ENCODE data around the gene MRTFA. TPM values are rescaled to one million over a fixed set of nuclear protein-coding genes. Genes with fewer than 3 reads are reported as not detected.
"Not testable (repeated sequence)": the region's sequence is repeated elsewhere in the genome, so short reads cannot be mapped to it uniquely, and the experiment has no call there.

Gene MRTFA
- total RNA-seq, 1 donor from 2014 or later, result 68.4 TPM

DNA sequence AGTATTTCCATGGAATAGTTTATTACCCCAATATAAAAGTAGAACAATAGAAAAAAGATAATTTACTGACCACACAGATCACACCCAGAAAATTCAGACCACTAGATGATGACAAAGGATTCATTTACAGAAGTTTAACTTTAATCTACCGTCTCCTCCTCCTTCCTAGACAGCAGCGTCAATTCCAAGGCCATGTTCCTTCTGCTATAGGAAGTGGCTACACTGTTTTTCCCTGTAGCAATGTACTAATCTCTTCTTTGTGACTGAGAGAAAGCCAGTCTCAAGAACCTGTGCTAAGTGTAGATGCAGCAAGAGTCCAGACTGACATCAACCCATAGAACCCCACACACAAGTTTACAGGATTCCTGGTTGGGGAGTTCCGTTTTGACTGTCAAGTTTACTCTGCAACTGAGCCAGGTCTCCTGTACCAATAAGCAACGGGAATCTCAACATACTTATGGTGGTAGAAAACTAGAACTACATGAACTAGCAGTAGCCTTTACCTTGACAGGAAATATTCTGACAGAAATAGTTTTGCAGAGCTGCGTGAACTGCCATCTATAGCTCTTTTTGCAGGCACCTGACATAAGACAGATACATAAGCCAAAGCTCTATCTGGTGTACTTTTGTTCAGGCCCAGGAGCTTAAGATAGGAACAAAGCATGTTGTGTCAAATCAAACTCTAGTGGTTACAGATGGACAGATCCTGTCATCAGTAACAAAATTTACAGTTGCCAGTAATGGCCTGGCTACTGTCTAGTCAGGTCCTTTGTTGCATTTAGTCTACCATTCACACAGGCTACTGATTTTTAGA is 42.9 kb downstream of the MRTFA start:
- H3K27ac Mint-ChIP-seq (ENCODE audit: unreplicated experiment), result no peak overlapping the region

GRCh38 chr22:40592352-40593113 is 44.0 kb downstream of the MRTFA start:
- no peak for DNase-seq (ENCODE audit: low spot score)
- Mint-ChIP-seq H3K27me3 (ENCODE audit: unreplicated experiment) (no peaks in the 10 kb centered on the region), H3K9me3 (ENCODE audit: unreplicated experiment) (no peaks in the 10 kb centered on the region), H3K4me1 (ENCODE audit: unreplicated experiment) (peaks cover 12% of the 10 kb centered on the region), H3K27ac (ENCODE audit: unreplicated experiment) (no peak overlapping the region), H3K4me3 (ENCODE audit: unreplicated experiment) (no peak overlapping the region), H3K36me3 (ENCODE audit: low read depth, unreplicated experiment) (no peaks in the 10 kb centered on the region)
- TF ChIP-seq CTCF (IDR thresholded peaks at IDR 0.05; ENCODE audit: unreplicated experiment), result no peak

More for the DNA sequence above, 42.9 kb downstream of the MRTFA start:
- no peak for DNase-seq (ENCODE audit: low spot score)
- Mint-ChIP-seq H3K4me3 (ENCODE audit: unreplicated experiment) (no peak overlapping the region), H3K9me3 (ENCODE audit: unreplicated experiment) (no peaks in the 10 kb centered on the region), H3K36me3 (ENCODE audit: low read depth, unreplicated experiment) (no peaks in the 10 kb centered on the region), H3K4me1 (ENCODE audit: unreplicated experiment) (peaks cover 16% of the 10 kb centered on the region), H3K27me3 (ENCODE audit: unreplicated experiment) (no peaks in the 10 kb centered on the region)
- no peak for TF ChIP-seq CTCF (IDR thresholded peaks at IDR 0.05; ENCODE audit: unreplicated experiment)

DNA sequence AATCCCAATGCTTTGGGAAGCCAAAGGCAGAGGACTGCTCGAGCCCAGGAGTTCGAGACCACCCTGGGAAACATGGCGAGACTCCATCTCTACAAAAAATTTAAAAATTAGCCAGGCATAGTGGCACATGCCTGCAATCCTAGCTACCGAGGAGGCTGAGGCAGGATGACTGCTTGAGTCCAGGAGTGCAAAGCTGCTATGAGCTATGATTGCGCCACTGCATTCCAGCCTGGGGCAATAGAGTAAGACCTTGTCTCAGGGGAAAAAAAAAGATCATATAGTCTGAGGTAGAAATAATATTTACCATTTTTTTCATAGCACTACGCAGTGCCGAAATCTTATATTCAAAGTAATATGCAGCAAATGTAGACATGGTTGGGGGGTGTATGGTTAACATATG is 47.8 kb downstream of the MRTFA start:
- Mint-ChIP-seq H3K36me3 (ENCODE audit: low read depth, unreplicated experiment) (peaks cover 7% of the 10 kb centered on the region), H3K9me3 (ENCODE audit: unreplicated experiment) (no peaks in the 10 kb centered on the region), H3K4me3 (ENCODE audit: unreplicated experiment) (no peak overlapping the region), H3K27me3 (ENCODE audit: unreplicated experiment) (no peaks in the 10 kb centered on the region), H3K27ac (ENCODE audit: unreplicated experiment) (no peak overlapping the region), H3K4me1 (ENCODE audit: unreplicated experiment) (peaks cover 8% of the 10 kb centered on the region)
- no peak for DNase-seq (ENCODE audit: low spot score)
- no peak for TF ChIP-seq CTCF (IDR thresholded peaks at IDR 0.05; ENCODE audit: unreplicated experiment)

- Mint-ChIP-seq H3K36me3 (ENCODE audit: low read depth, unreplicated experiment) (peaks cover 8% of the 10 kb centered on the region), H3K27me3 (ENCODE audit: unreplicated experiment) (no peaks in the 10 kb centered on the region), H3K9me3 (ENCODE audit: unreplicated experiment) (no peaks in the 10 kb centered on the region), H3K27ac (ENCODE audit: unreplicated experiment) (no peak overlapping the region), H3K4me1 (ENCODE audit: unreplicated experiment) (peaks cover 3% of the 10 kb centered on the region), H3K4me3 (ENCODE audit: unreplicated experiment) (no peak overlapping the region)
- TF ChIP-seq CTCF (IDR thresholded peaks at IDR 0.05; ENCODE audit: unreplicated experiment), result no peak
- DNase-seq (ENCODE audit: low spot score), result no peak
Observed at GRCh38 chr22:40586781-40587180, 49.7 kb downstream of the MRTFA start.

GRCh38 chr22:40585310-40585751 is 51.2 kb downstream of the MRTFA start:
- Mint-ChIP-seq H3K9me3 (ENCODE audit: unreplicated experiment) (no peaks in the 10 kb centered on the region), H3K4me3 (ENCODE audit: unreplicated experiment) (no peak overlapping the region), H3K27me3 (ENCODE audit: unreplicated experiment) (no peaks in the 10 kb centered on the region), H3K36me3 (ENCODE audit: low read depth, unreplicated experiment) (peaks cover 8% of the 10 kb centered on the region), H3K4me1 (ENCODE audit: unreplicated experiment) (peaks cover 3% of the 10 kb centered on the region), H3K27ac (ENCODE audit: unreplicated experiment) (no peak overlapping the region)
- DNase-seq (ENCODE audit: low spot score), result no peak
- TF ChIP-seq CTCF (IDR thresholded peaks at IDR 0.05; ENCODE audit: unreplicated experiment), result no peak

GRCh38 chr22:40584766-40585165 is 51.8 kb downstream of the MRTFA start:
- H3K27ac Mint-ChIP-seq (ENCODE audit: unreplicated experiment), result not testable (repeated sequence)

More at GRCh38 chr22:40584766-40585165, 51.8 kb downstream of the MRTFA start:
- H3K27me3 Mint-ChIP-seq (ENCODE audit: unreplicated experiment); H3K4me1 Mint-ChIP-seq (ENCODE audit: unreplicated experiment); H3K4me3 Mint-ChIP-seq (ENCODE audit: unreplicated experiment); H3K9me3 Mint-ChIP-seq (ENCODE audit: unreplicated experiment); DNase-seq (ENCODE audit: low spot score); H3K36me3 Mint-ChIP-seq (ENCODE audit: low read depth, unreplicated experiment): not testable (repeated sequence)
